ENCODE measurements around the gene TBX6.

The TBX6 gene

GRCh38 chr16:30113031-30113710 lies 21.4 kb upstream of the TBX6 start, which contains the start of gene GDPD3:
TSS of gene GDPD3 (minus strand) at chr16:30113537. CDS start at chr16:30113478, 59 bp downstream.
- DNase-seq, result no peak

- DNase-seq, result peak; percentile 77
These were observed 20.7 kb upstream of the TBX6 start for GRCh38 chr16:30112197-30113030.

- DNase-seq, result no peak
These were observed 18.9 kb upstream of the TBX6 start for GRCh38 chr16:30110661-30111060.

- no peak for DNase-seq
These were observed 16.5 kb upstream of the TBX6 start for GRCh38 chr16:30108059-30108850.

GRCh38 chr16:30104492-30104891 lies 12.8 kb upstream of the TBX6 start:
- DNase-seq, result no peak

- DNase-seq, result no peak
These were observed 12.4 kb upstream of the TBX6 start for GRCh38 chr16:30104090-30104489.

- DNase-seq, result no peak
These were observed 5.3 kb upstream of the TBX6 start for GRCh38 chr16:30096862-30097563.

- DNase-seq, result peak; percentile 90
These were observed 4.6 kb upstream of the TBX6 start, which contains the start of gene YPEL3 for GRCh38 chr16:30096105-30096861. TSS of gene YPEL3 (minus strand) at chr16:30096213. CDS start at chr16:30095482, 731 bp downstream.

GRCh38 chr16:30095166-30096078 lies 3.7 kb upstream of the TBX6 start:
- no peak for DNase-seq

GRCh38 chr16:30094541-30095165 lies 2.9 kb upstream of the TBX6 start:
- no peak for DNase-seq

- DNase-seq, result peak; percentile 79
These were observed 768 bp upstream of the TBX6 start for GRCh38 chr16:30092373-30093010.

GRCh38 chr16:30090610-30091331 lies 953 bp downstream of the TBX6 start:
- DNase-seq, result no peak

- DNase-seq, result no peak
These were observed 2.7 kb downstream of the TBX6 start for GRCh38 chr16:30088832-30089624.

GRCh38 chr16:30088237-30088831 lies 3.4 kb downstream of the TBX6 start:
- DNase-seq, result no peak

GRCh38 chr16:30087181-30087898 lies 4.4 kb downstream of the TBX6 start:
- DNase-seq, result no peak

- DNase-seq, result no peak
These were observed 5.2 kb downstream of the TBX6 start for GRCh38 chr16:30086291-30087140.
